H1 (cell line): ENCODE data around the gene USH1G. TPM values are rescaled to one million over a fixed set of nuclear protein-coding genes. Genes with fewer than 3 reads are reported as not detected.

Experiments used
- CTCF ChIA-PET: fragments of 300-600 bp; sonication (Branson Sonifier 250); formaldehyde crosslinking; loops from one replicate; lab custom pipeline; 2021; ENCODE audit not compliant: partially characterized antibody; lab: Charles Lee
- POLR2A ChIA-PET: fragments of 300-600 bp; sonication (Branson Sonifier 250); formaldehyde crosslinking; loops from one replicate; lab custom pipeline; 2021; ENCODE audit warnings: inconsistent platforms; ENCODE audit not compliant: partially characterized antibody; lab: Charles Lee
- DNase-seq, 2 experiments: peaks; one replicate each; pipeline versions ENCODE4 v3.0.0 to v3.0.0-alpha.2; 2010 to 2022; ENCODE audit warnings: low spot score in 2 of 2, low read depth in 1 of 2, mixed read lengths in 1 of 2
- FAIRE-seq: peaks from 2 replicates; lab custom pipeline; 2011; peaks lifted over from hg19 to GRCh38; lab: Jason Lieb, UNC
- H2AFZ ChIP-seq: 2 replicates; pipeline ENCODE4 v1.8.1; 2012; ENCODE audit warnings: low read length, inconsistent platforms
- H2AK5ac ChIP-seq: 2 replicates; pipeline ENCODE4 v1.6.1; 2013; ENCODE audit warnings: low read depth, low read length
- H2BK120ac ChIP-seq: replicated peaks from 2 replicates; pipeline ENCODE3; 2013; ENCODE audit warnings: low read depth, low read length, inconsistent platforms
- H2BK12ac ChIP-seq: 2 replicates; pipeline ENCODE4 v1.6.1; 2013; ENCODE audit warnings: low read depth, low read length
- H2BK15ac ChIP-seq: 2 replicates; pipeline ENCODE4 v1.6.1; 2013; ENCODE audit warnings: low read length
- H2BK20ac ChIP-seq: 2 replicates; pipeline ENCODE4 v1.6.1; 2013; ENCODE audit warnings: low read length
- H2BK5ac ChIP-seq: 2 replicates; pipeline ENCODE4 v1.6.1; 2013; ENCODE audit warnings: low read depth, low read length
- H3K14ac ChIP-seq: 2 replicates; pipeline ENCODE4 v1.6.1; 2013; ENCODE audit warnings: inconsistent platforms; ENCODE audit not compliant: insufficient read length
- H3K18ac ChIP-seq: 2 replicates; pipeline ENCODE4 v1.6.1; 2013; ENCODE audit warnings: low read length; ENCODE audit errors: extremely low read depth
- H3K23ac ChIP-seq: 2 replicates; pipeline ENCODE4 v1.6.1; 2013; ENCODE audit warnings: inconsistent platforms; ENCODE audit not compliant: insufficient read length
- H3K23me2 ChIP-seq: 2 replicates; pipeline ENCODE4 v1.6.1; 2013; ENCODE audit warnings: low read depth, low read length
- H3K27ac ChIP-seq: 2 replicates; pipeline ENCODE4 v1.6.1; 2011; ENCODE audit warnings: low read depth, low read length, inconsistent platforms
- H3K27me3 ChIP-seq, 4 experiments: replicated peaks in 1 of 4; 1 replicate in 1 of 4; 2 replicates in 3 of 4; pipeline versions ENCODE4 v1.6.1 to v1.8.1; 2011 to 2013; ENCODE audit warnings: low read length in 3 of 4, mild to moderate bottlenecking in 3 of 4, inconsistent platforms in 2 of 4, mixed read lengths in 2 of 4, moderate library complexity in 1 of 4; ENCODE audit not compliant: control insufficient read depth in 3 of 4, insufficient read depth in 3 of 4; ENCODE audit errors: extremely low read depth in 1 of 4
- H3K36me3 ChIP-seq, 4 experiments: 2 replicates each; pipeline versions ENCODE4 v1.6.1 to v1.8.1; 2011 to 2013; ENCODE audit warnings: mild to moderate bottlenecking in 4 of 4, low read length in 3 of 4, moderate library complexity in 2 of 4, control low read depth in 1 of 4, inconsistent platforms in 1 of 4; ENCODE audit not compliant: insufficient read depth in 4 of 4, control insufficient read depth in 2 of 4
- H3K4ac ChIP-seq: replicated peaks from 2 replicates; pipeline ENCODE3; 2013; ENCODE audit warnings: low read length, low read depth, mixed read lengths, inconsistent platforms; ENCODE audit not compliant: insufficient read length
- H3K4me1 ChIP-seq, 4 experiments: replicated peaks in 1 of 4; 1 replicate in 1 of 4; 2 replicates in 3 of 4; pipeline versions ENCODE4 v1.6.1 to v1.8.1; 2011 to 2013; ENCODE audit warnings: low read length in 3 of 4, inconsistent platforms in 2 of 4, mixed read lengths in 1 of 4; ENCODE audit not compliant: insufficient read depth in 4 of 4, control insufficient read depth in 3 of 4
- H3K4me2 ChIP-seq, 2 experiments: 2 replicates each; pipeline versions ENCODE4 v1.6.1 to v1.8.1; 2011 to 2013; ENCODE audit warnings: low read depth in 2 of 2, low read length in 2 of 2, control low read depth in 1 of 2, inconsistent platforms in 1 of 2, mild to moderate bottlenecking in 1 of 2; ENCODE audit not compliant: insufficient read depth in 1 of 2
- H3K4me3 ChIP-seq, 4 experiments: fragments of 200-600, 300-600 bp in 1 of 4; sonication (generic), shearing (Covaris generic), sonication (Bioruptor Twin) in 1 of 4; 2 replicates each; pipeline versions ENCODE4 v1.5.1 to v1.8.1; 2011 to 2016; ENCODE audit warnings: low read length in 4 of 4, low read depth in 3 of 4, control low read depth in 2 of 4, inconsistent platforms in 2 of 4, mild to moderate bottlenecking in 2 of 4, mixed read lengths in 1 of 4, moderate library complexity in 1 of 4; ENCODE audit not compliant: insufficient read depth in 2 of 4; ENCODE audit errors: extremely low read depth in 1 of 4
- H3K56ac ChIP-seq: replicated peaks from 2 replicates; pipeline ENCODE3; 2013; ENCODE audit warnings: low read depth, mild to moderate bottlenecking, mixed read lengths, low read length, inconsistent platforms; ENCODE audit not compliant: insufficient read length
- H3K79me1 ChIP-seq: 2 replicates; pipeline ENCODE4 v1.6.1; 2013; ENCODE audit warnings: low read depth, low read length, control low read depth
- H3K79me2 ChIP-seq, 2 experiments: 2 replicates each; pipeline versions ENCODE4 v1.6.1 to v1.8.1; 2012 to 2013; ENCODE audit warnings: low read length in 2 of 2, mild to moderate bottlenecking in 2 of 2, inconsistent platforms in 1 of 2; ENCODE audit not compliant: insufficient read depth in 2 of 2, control insufficient read depth in 1 of 2
- H3K9ac ChIP-seq, 4 experiments: replicated peaks in 1 of 4; 1 replicate in 1 of 4; 2 replicates in 3 of 4; pipeline versions ENCODE4 v1.6.1 to v1.8.1; 2011 to 2013; ENCODE audit warnings: low read depth in 3 of 4, low read length in 3 of 4, control low read depth in 2 of 4, mild to moderate bottlenecking in 2 of 4, moderate library complexity in 2 of 4, inconsistent platforms in 1 of 4; ENCODE audit errors: extremely low read depth in 1 of 4
- H3K9me3 ChIP-seq, 2 experiments: 2 replicates each; pipeline versions ENCODE4 v1.6.1 to v1.8.1; 2012 to 2013; ENCODE audit warnings: mild to moderate bottlenecking in 2 of 2, moderate library complexity in 2 of 2, control low read depth in 1 of 2, inconsistent platforms in 1 of 2, low read depth in 1 of 2, low read length in 1 of 2, mixed read lengths in 1 of 2; ENCODE audit not compliant: insufficient read depth in 2 of 2
- H4K20me1 ChIP-seq, 2 experiments: replicated peaks in 1 of 2; 2 replicates each; pipeline versions ENCODE3 to v1.8.1; 2011 to 2013; ENCODE audit warnings: inconsistent platforms in 2 of 2, low read length in 2 of 2, mild to moderate bottlenecking in 1 of 2; ENCODE audit not compliant: insufficient read depth in 2 of 2, control insufficient read depth in 1 of 2
- H4K5ac ChIP-seq: 2 replicates; pipeline ENCODE4 v1.6.1; 2013; ENCODE audit warnings: low read length, low read depth, mixed read lengths, inconsistent platforms; ENCODE audit not compliant: insufficient read length
- H4K8ac ChIP-seq: 2 replicates; pipeline ENCODE4 v1.8.0; 2013; ENCODE audit warnings: mild to moderate bottlenecking, moderate library complexity, low read length, inconsistent platforms; ENCODE audit not compliant: insufficient read depth; ENCODE audit errors: extremely low read depth
- H4K91ac ChIP-seq: replicated peaks from 2 replicates; pipeline ENCODE3; 2013; ENCODE audit warnings: low read length, mixed read lengths, inconsistent platforms; ENCODE audit not compliant: insufficient read length
- BACH1 ChIP-seq: IDR thresholded peaks from 2 replicates; pipeline ENCODE4 v1.6.1; 2012; ENCODE audit warnings: low read length, improper control_type of control experiment
- BCL11A ChIP-seq, 2 experiments: IDR thresholded peaks; one replicate each; pipeline ENCODE4 v1.6.1; 2011; ENCODE audit warnings: low read depth in 2 of 2, low read length in 2 of 2, mild to moderate bottlenecking in 2 of 2
- CBX5 ChIP-seq: fragments of 300-800, 300-1000 bp; sonication (generic); IDR thresholded peaks from 2 replicates; pipeline ENCODE4 v1.7.1; 2016; ENCODE audit warnings: antibody characterized with exemption, low read length, low read depth
- EZH2 ChIP-seq: fragments of 200-600 bp; sonication (generic); IDR thresholded peaks from 2 replicates; pipeline ENCODE4 v1.7.1; 2012; ENCODE audit warnings: low read depth, mild to moderate bottlenecking, moderate library complexity, low read length, inconsistent platforms; ENCODE audit not compliant: severe bottlenecking
- FOSL1 ChIP-seq: IDR thresholded peaks from 2 replicates; pipeline ENCODE4 v1.6.1; 2011; ENCODE audit warnings: mild to moderate bottlenecking, low read depth, low read length, moderate library complexity; ENCODE audit not compliant: insufficient read depth
- POLR2A ChIP-seq, 2 experiments: IDR thresholded peaks; 1 replicate in 1 of 2; 2 replicates in 1 of 2; pipeline ENCODE4 v1.6.1; 2011; ENCODE audit warnings: low read depth in 2 of 2, low read length in 2 of 2, mild to moderate bottlenecking in 2 of 2; ENCODE audit errors: control extremely low read depth in 1 of 2
- RAD21 ChIP-seq, 2 experiments: IDR thresholded peaks in 1 of 2; conservative IDR thresholded peaks in 1 of 2; 2 replicates each; pipeline ENCODE4 v1.6.1; 2011; ENCODE audit warnings: low read depth in 2 of 2, low read length in 2 of 2, improper control_type of control experiment in 1 of 2, inconsistent platforms in 1 of 2, mild to moderate bottlenecking in 1 of 2, moderate library complexity in 1 of 2
- WGBS, 2 experiments: shearing (Covaris generic) in 1 of 2; methylation state at CpG; one replicate each; pipeline versions ENCODE4 v1.1.6 to v1.1.7; 2013 to 2015; ENCODE audit warnings: low lambda C conversion rate in 2 of 2, mixed read lengths in 2 of 2, inconsistent platforms in 1 of 2, low coverage in 1 of 2, missing lambda C conversion rate in 1 of 2; ENCODE audit not compliant: insufficient replicate concordance in 2 of 2, insufficient coverage in 1 of 2, insufficient read length in 1 of 2; ENCODE audit errors: extremely low coverage in 1 of 2, missing lambda C conversion rate in 1 of 2; 5-methylcytosine and 5-hydroxymethylcytosine counted together
- polyA plus RNA-seq, 7 experiments: library from polyadenylated mRNA; depleted of rRNA in 3 of 7; stranded (reverse) in 5 of 7; unstranded in 2 of 7; fragments of >200 nt in 5 of 7; fragments of 200-250 nt in 2 of 7; gene quantifications; 1 replicate in 5 of 7; 2 replicates in 1 of 7; 4 replicates in 1 of 7; pipeline versions ENCODE4 v1.2.1 to v1.2.3, GENCODE V29; 2011 to 2013; ENCODE audit warnings: missing spikeins in 2 of 7, mixed read lengths in 2 of 7
- total RNA-seq: library from RNA; stranded (reverse); fragmentation: NEBNext Ultra II Directional; extraction: Animal tissue kit (Norgen Biotek cat#: 25700); gene quantifications from 2 replicates; pipeline ENCODE4 v1.2.1, GENCODE V29; 2021
- TF ChIP-seq, protein P1 (sequence below): IDR thresholded peaks from 2 replicates; pipeline ENCODE4 v1.6.1; 2012; ENCODE audit warnings: inconsistent platforms
- TF ChIP-seq, protein P2 (sequence below), 3 experiments: IDR thresholded peaks; 1 replicate in 2 of 3; 2 replicates in 1 of 3; pipeline versions ENCODE4 v1.5.1 to v1.6.1; 2011; ENCODE audit warnings: low read length in 3 of 3, mild to moderate bottlenecking in 3 of 3, inconsistent platforms in 2 of 3, low read depth in 1 of 3, moderate library complexity in 1 of 3; ENCODE audit not compliant: insufficient read depth in 1 of 3; ENCODE audit errors: control extremely low read depth in 1 of 3

The USH1G gene
- total and polyA plus RNA-seq, 2 of the 8 experiments (the other 6 are each of a cell fraction or from before 2014, with no cell fraction given) = 1.6 to 4.3 TPM

DNA sequence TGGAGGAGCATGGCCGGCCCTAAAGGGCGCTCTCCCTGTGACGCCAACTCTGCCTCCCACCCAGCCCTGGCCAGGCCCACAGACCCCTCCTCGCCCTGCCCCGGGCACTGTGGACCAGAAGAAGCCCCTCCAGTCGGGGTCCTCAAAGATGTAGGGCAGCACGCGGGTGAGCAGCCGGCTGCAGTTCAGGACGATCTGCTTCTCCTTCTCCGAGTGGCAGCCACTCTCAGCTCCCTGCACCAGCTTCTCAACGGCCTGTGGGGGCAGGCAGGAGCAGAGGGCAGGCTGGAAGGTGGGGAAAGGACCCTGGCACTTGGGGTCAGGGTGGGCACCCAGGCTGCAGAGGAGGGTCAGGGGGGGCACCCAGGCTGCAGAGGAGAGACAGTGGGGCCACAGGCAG lies 40.6 kb upstream of the USH1G start:
- Histone ChIP-seq H3K27me3 (no peaks in the 10 kb centered on the region), H3K14ac (no peak overlapping the region), H3K23ac (no peak overlapping the region), H3K9me3 (no peaks in the 10 kb centered on the region), H2BK12ac (no peak overlapping the region), H3K79me1 (no peaks in the 10 kb centered on the region), H4K8ac (peak overlapping the region; percentile 82), H4K5ac (no peak overlapping the region), H2BK15ac (no peak overlapping the region), H3K4me3 (no peak overlapping the region), H4K91ac (no peak overlapping the region), H3K9ac (no peak overlapping the region), H2AK5ac (no peak overlapping the region), H3K23me2 (0 out of 2 replicates have a peak, but pooled peaks cover 3% of the 10 kb centered on the region), H4K20me1 (peaks cover 0 to 1% of the 10 kb centered on the region in 2 experiments), H2BK5ac (no peak overlapping the region), H3K36me3 (no peaks in the 10 kb centered on the region), H3K4me2 (no peak overlapping the region), H3K18ac (no peak overlapping the region), H3K4me1 (peaks cover 0 to 10% (median 7%) of the 10 kb centered on the region in 4 experiments; a peak in 6 of 7 replicates), H3K4ac (no peak overlapping the region), H3K79me2 (no peaks in the 10 kb centered on the region), H2BK120ac (no peak overlapping the region), H3K27ac (no peak overlapping the region), H2BK20ac (no peak overlapping the region), H3K56ac (no peak overlapping the region), H2AFZ (no peak overlapping the region)
- ChIA-PET CTCF (interaction anchor here (0.5 to 27.2 kb wide), 24 partner anchors 9 to 1417 kb away, joined by 3 to 1072 read pairs (median 4); partner anchors contain the start of genes CDR2L, HID1, MRPL58 and OTOP2), POLR2A (interaction anchor here (0.8 to 1.5 kb wide), 4 partner anchors 24 to 167 kb away, joined by 3 to 9 read pairs (median 4); partner anchors contain the start of genes CDR2L and MRPL58)
- 83% methylated on average over 5 of the region's 12 CpGs; no CpG with 5 or more reads in 1 of the 2 experiments for WGBS, 2 experiments
- FAIRE-seq (no peak), DNase-seq (no peak)
- TF ChIP-seq POLR2A (IDR thresholded peaks at IDR 0.05; ENCODE audit: control extremely low read depth in 1 of 2, low read depth in 2 of 2, low read length in 2 of 2) (no peak), EZH2 (no peak), CBX5 (no peak), RAD21 (IDR thresholded peaks at IDR 0.05 in 1 of 2, conservative IDR thresholded peaks at IDR 0.05 in 1 of 2; ENCODE audit: low read depth in 2 of 2, low read length in 2 of 2) (peak in 1 of 2 experiments; percentile 14; a peak in 1 of 4 replicates), BACH1 (no peak), BCL11A (IDR thresholded peaks at IDR 0.05; ENCODE audit: low read depth in 2 of 2, low read length in 2 of 2) (no peak), FOSL1 (no peak)
- TF ChIP-seq, protein P1, sequence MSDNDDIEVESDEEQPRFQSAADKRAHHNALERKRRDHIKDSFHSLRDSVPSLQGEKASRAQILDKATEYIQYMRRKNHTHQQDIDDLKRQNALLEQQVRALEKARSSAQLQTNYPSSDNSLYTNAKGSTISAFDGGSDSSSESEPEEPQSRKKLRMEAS = 0 out of 2 replicates have a peak, but pooled peaks have one; percentile 23
- TF ChIP-seq, protein P2, sequence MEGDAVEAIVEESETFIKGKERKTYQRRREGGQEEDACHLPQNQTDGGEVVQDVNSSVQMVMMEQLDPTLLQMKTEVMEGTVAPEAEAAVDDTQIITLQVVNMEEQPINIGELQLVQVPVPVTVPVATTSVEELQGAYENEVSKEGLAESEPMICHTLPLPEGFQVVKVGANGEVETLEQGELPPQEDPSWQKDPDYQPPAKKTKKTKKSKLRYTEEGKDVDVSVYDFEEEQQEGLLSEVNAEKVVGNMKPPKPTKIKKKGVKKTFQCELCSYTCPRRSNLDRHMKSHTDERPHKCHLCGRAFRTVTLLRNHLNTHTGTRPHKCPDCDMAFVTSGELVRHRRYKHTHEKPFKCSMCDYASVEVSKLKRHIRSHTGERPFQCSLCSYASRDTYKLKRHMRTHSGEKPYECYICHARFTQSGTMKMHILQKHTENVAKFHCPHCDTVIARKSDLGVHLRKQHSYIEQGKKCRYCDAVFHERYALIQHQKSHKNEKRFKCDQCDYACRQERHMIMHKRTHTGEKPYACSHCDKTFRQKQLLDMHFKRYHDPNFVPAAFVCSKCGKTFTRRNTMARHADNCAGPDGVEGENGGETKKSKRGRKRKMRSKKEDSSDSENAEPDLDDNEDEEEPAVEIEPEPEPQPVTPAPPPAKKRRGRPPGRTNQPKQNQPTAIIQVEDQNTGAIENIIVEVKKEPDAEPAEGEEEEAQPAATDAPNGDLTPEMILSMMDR (IDR thresholded peaks at IDR 0.05; ENCODE audit: control extremely low read depth in 1 of 3, insufficient read depth in 1 of 3, low read depth in 1 of 3, low read length in 3 of 3) = peak; percentile 31 to 61 (median 59); a peak in 3 of 4 replicates
